K562 (cell line): ENCODE data around the gene SIX3. TPM values are rescaled to one million over a fixed set of nuclear protein-coding genes. Genes with fewer than 3 reads are reported as not detected.

ENCODE experiments used
- ATAC-seq: fragments of 200-7000 bp; cut with Tn5 transposase; 3 replicates; pipeline ENCODE4 v1.9.1; 2020; ENCODE audit warnings: moderate library complexity
- BruUV-seq: library from RNA; stranded (reverse); fragments of 400-500 nt; replicated peaks from 2 replicates; lab custom pipeline; 2021; lab: Mats Ljungman, UMichigan
- CTCF ChIA-PET: fragments of 300-600 bp; formaldehyde crosslinking; extraction: SDS; loops from one replicate; lab custom pipeline; 2021; ENCODE audit warnings: low intra/inter-chr PET ratio; lab: Yijun Ruan, JAX
- POLR2A ChIA-PET: fragments of 300-600, 350-650 bp; sonication (Branson Sonifier 250); formaldehyde crosslinking; extraction: SDS; loops from one replicate; lab custom pipeline; 2021; ENCODE audit warnings: antibody characterized with exemption, inconsistent platforms; lab: Yijun Ruan, JAX
- DNase-seq, 4 experiments: peaks; one replicate each; pipeline versions ENCODE4 v3.0.0 to v3.0.0-alpha.2; 2011 to 2018; ENCODE audit warnings: low spot score in 3 of 4, mixed read lengths in 3 of 4; ENCODE audit errors: extremely low read depth in 1 of 4
- FAIRE-seq: peaks from 2 replicates; lab custom pipeline; 2011; peaks lifted over from hg19 to GRCh38; lab: Jason Lieb, UNC
- H2AFZ ChIP-seq: 2 replicates; pipeline ENCODE4 v1.6.0; 2011; ENCODE audit warnings: low read depth, low read length, control low read depth, inconsistent platforms
- H3K27ac ChIP-seq: fragments of 200-600 bp; 3 replicates; pipeline ENCODE4 v1.8.0; 2011; ENCODE audit warnings: low read depth, mild to moderate bottlenecking, control low read depth, inconsistent platforms, low read length, moderate library complexity, mixed read lengths; ENCODE audit errors: extremely low read depth
- H3K27me3 ChIP-seq, 2 experiments: fragments of 300-600 bp in 1 of 2; 2 replicates in 1 of 2; 3 replicates in 1 of 2; pipeline versions ENCODE4 v1.6.0 to v1.8.0; 2011; ENCODE audit warnings: inconsistent platforms in 2 of 2, low read length in 2 of 2, mild to moderate bottlenecking in 1 of 2, mixed read lengths in 1 of 2, moderate library complexity in 1 of 2; ENCODE audit not compliant: control insufficient read depth in 2 of 2, insufficient read depth in 2 of 2
- H3K36me3 ChIP-seq: fragments of 300-600 bp; 3 replicates; pipeline ENCODE4 v1.8.0; 2011; ENCODE audit warnings: mild to moderate bottlenecking, low read length, inconsistent platforms; ENCODE audit not compliant: control insufficient read depth, insufficient read depth
- H3K4me1 ChIP-seq, 2 experiments: fragments of 200-600 bp in 1 of 2; replicated peaks in 1 of 2; 2 replicates in 1 of 2; 3 replicates in 1 of 2; pipeline versions ENCODE4 v1.5.1 to v1.8.0; 2011; ENCODE audit warnings: inconsistent platforms in 2 of 2, low read length in 2 of 2, mild to moderate bottlenecking in 1 of 2, mixed read lengths in 1 of 2, moderate library complexity in 1 of 2; ENCODE audit not compliant: control insufficient read depth in 2 of 2, insufficient read depth in 2 of 2
- H3K4me2 ChIP-seq: 2 replicates; pipeline ENCODE4 v1.6.1; 2011; ENCODE audit warnings: low read length, control low read depth, inconsistent platforms, mixed read lengths; ENCODE audit not compliant: insufficient read depth
- H3K4me3 ChIP-seq: fragments of 200-600 bp; sonication (generic), shearing (Covaris generic); 2 replicates; pipeline ENCODE4 v1.5.1; 2016; ENCODE audit warnings: control low read depth, inconsistent platforms
- H3K79me2 ChIP-seq: fragments of 200-600 bp; 3 replicates; pipeline ENCODE4 v1.8.0; 2011; ENCODE audit warnings: low read length, inconsistent platforms; ENCODE audit not compliant: control insufficient read depth, insufficient read depth
- H3K9ac ChIP-seq, 2 experiments: 2 replicates each; pipeline versions ENCODE4 v1.6.0 to v1.6.1; 2011; ENCODE audit warnings: low read depth in 2 of 2, low read length in 2 of 2, control low read depth in 1 of 2, inconsistent platforms in 1 of 2, mild to moderate bottlenecking in 1 of 2, mixed read lengths in 1 of 2; ENCODE audit not compliant: insufficient read depth in 1 of 2
- H3K9me1 ChIP-seq: one replicate; pipeline ENCODE4 v1.6.0; 2011; ENCODE audit warnings: inconsistent platforms, mild to moderate bottlenecking, low read length, moderate library complexity; ENCODE audit not compliant: control insufficient read depth, insufficient read depth
- H3K9me3 ChIP-seq: replicated peaks from 2 replicates; pipeline ENCODE4 v1.5.1; 2011; ENCODE audit warnings: low read depth, low read length, inconsistent platforms; ENCODE audit not compliant: control insufficient read depth, insufficient read depth
- H4K20me1 ChIP-seq: replicated peaks from 2 replicates; pipeline ENCODE4 v1.6.1; 2011; ENCODE audit warnings: low read length, inconsistent platforms, mixed read lengths; ENCODE audit not compliant: control insufficient read depth, insufficient read depth
- KDM5B ChIP-seq: fragments of 200-600 bp; sonication (generic); IDR thresholded peaks from 2 replicates; pipeline ENCODE4 v1.6.1; 2012; ENCODE audit warnings: low read depth, mild to moderate bottlenecking, moderate library complexity, low read length, control low read depth, inconsistent platforms; ENCODE audit not compliant: insufficient replicate concordance
- MCM2 ChIP-seq: fragments of 450-650 bp; IDR thresholded peaks from 2 replicates; pipeline ENCODE4 v1.6.1; 2017; ENCODE audit warnings: low read depth, mild to moderate bottlenecking
- NFIX ChIP-seq: fragments of 250-450 bp; sonication (Bioruptor Pico); IDR thresholded peaks from 2 replicates; pipeline ENCODE4 v1.4.0; 2020; ENCODE audit warnings: low read depth, mild to moderate bottlenecking, moderate library complexity
- ZNF217 ChIP-seq: sonication (generic); formaldehyde crosslinking; IDR thresholded peaks from 2 replicates; pipeline ENCODE4 v1.8.0; 2022; ENCODE audit warnings: mild to moderate bottlenecking, missing genetic modification reagents
- ZNF695 ChIP-seq: fragments of 450-650 bp; formaldehyde crosslinking; IDR thresholded peaks from 2 replicates; pipeline ENCODE4 v1.4.0; 2020; ENCODE audit warnings: mild to moderate bottlenecking, moderate library complexity
- WGBS: fragments of 100-300 bp; shearing (Covaris generic); methylation state at CpG from one replicate; pipeline ENCODE4 v1.1.6; 2016; ENCODE audit warnings: low coverage, mixed read lengths; ENCODE audit not compliant: insufficient coverage; ENCODE audit errors: missing lambda C conversion rate; 5-methylcytosine and 5-hydroxymethylcytosine counted together
- in situ Hi-C: fragments of 300-500 bp; cut with MboI; formaldehyde crosslinking; loops from 4 replicates; pipeline ENCODE4 v1.15.0; 2018; ENCODE audit warnings: inconsistent platforms, mixed read lengths
- intact Hi-C: fragments of 100-400 bp; cut with micrococcal nuclease; formaldehyde crosslinking; loops from 2 replicates; pipeline ENCODE4 v1.14.2; 2022
- polyA plus RNA-seq, 8 experiments: library from polyadenylated mRNA; depleted of rRNA in 4 of 8; stranded (reverse) in 5 of 8; unstranded in 3 of 8; fragments of >200 nt; fragmentation: Nextera tagmentation in 2 of 8; fragmentation: Illumina TruSeq in 1 of 8; extraction: Ambion mirVana in 2 of 8; extraction: Trizol in 1 of 8; gene quantifications; 2 replicates each; pipeline versions ENCODE4 v1.2.1 to v1.2.3, GENCODE V29; 2011 to 2014; ENCODE audit warnings: inconsistent platforms in 1 of 8, missing spikeins in 1 of 8
- total RNA-seq, 7 experiments: library from RNA; depleted of rRNA in 6 of 7; stranded (reverse); fragments of >200 nt in 6 of 7; fragmentation: Illumina TruSeq in 2 of 7; extraction: Trizol in 2 of 7; gene quantifications; 2 replicates each; pipeline versions ENCODE4 v1.2.1 to v1.2.3, GENCODE V29; 2011 to 2021; ENCODE audit warnings: low replicate concordance in 1 of 7

The SIX3 gene
- total and polyA plus RNA-seq, 9 of the 15 experiments (the other 6 are each of a cell fraction or from before 2014, with no cell fraction given) = not detected

GRCh38 chr2:44940049-44940494, 1.4 kb upstream of the SIX3 start:
- 16% methylated on average over 14 of the region's 14 CpGs for WGBS
- H3K36me3 ChIP-seq = no peaks in the 10 kb centered on the region
- CTCF ChIA-PET = no interaction called here
- H3K27ac ChIP-seq = no peak overlapping the region
- in situ Hi-C loops (loop anchor here (10.0 kb wide), 1 partner anchor 455 kb away; no protein-coding TSS in a partner anchor), intact Hi-C loops (no loop called here)
- peaks cover 0 to 20% of the 10 kb centered on the region in 2 experiments; a peak in 2 of 5 replicates for H3K4me1 ChIP-seq
- peaks cover 34 to 83% of the 10 kb centered on the region in 2 experiments; a peak in 3 of 5 replicates for H3K27me3 ChIP-seq
- no peaks in the 10 kb centered on the region for H3K9me3 ChIP-seq
- no peak overlapping the region for H3K4me3 ChIP-seq
- no peak for ATAC-seq
- no peaks in the 10 kb centered on the region for H4K20me1 ChIP-seq
- no peak for DNase-seq
- no peak overlapping the region for H3K9ac ChIP-seq
- H3K4me2 ChIP-seq = no peak overlapping the region
- no peak for FAIRE-seq
- no peak overlapping the region for H2AFZ ChIP-seq
- BruUV-seq = no TSS peak
- no peaks in the 10 kb centered on the region for H3K79me2 ChIP-seq
- no peaks in the 10 kb centered on the region for H3K9me1 ChIP-seq
- POLR2A ChIA-PET = no interaction called here
- TF ChIP-seq NFIX (CRISPR knock-in tag) (no peak), ZNF695 (CRISPR knock-in tag) (no peak)

- H3K4me2 ChIP-seq = no peak overlapping the region
- no peaks in the 10 kb centered on the region for H3K79me2 ChIP-seq
- intact Hi-C loops = no loop called here
- H3K9me3 ChIP-seq = no peaks in the 10 kb centered on the region
- WGBS = under 1% methylated on average over 22 of the region's 25 CpGs
- no peak overlapping the region for H3K9ac ChIP-seq
- no peak for ATAC-seq
- POLR2A ChIA-PET = no interaction called here
- no peak overlapping the region for H3K4me3 ChIP-seq
- H3K27me3 ChIP-seq = peaks cover 30 to 81% of the 10 kb centered on the region in 2 experiments; a peak in 3 of 5 replicates
- H3K4me1 ChIP-seq = peaks cover 0 to 16% of the 10 kb centered on the region in 2 experiments; a peak in 3 of 5 replicates
- CTCF ChIA-PET = no interaction called here
- DNase-seq = no peak
- TF ChIP-seq MCM2 (no peak), ZNF217 (CRISPR knock-in tag) (no peak), KDM5B (no peak)
- in situ Hi-C loops = loop anchor here (10.0 kb wide), 1 partner anchor 456 kb away; no protein-coding TSS in a partner anchor
- BruUV-seq = no TSS peak
- H3K27ac ChIP-seq = no peak overlapping the region
- no peak for FAIRE-seq
- no peaks in the 10 kb centered on the region for H3K9me1 ChIP-seq
- no peaks in the 10 kb centered on the region for H3K36me3 ChIP-seq
- no peak overlapping the region for H2AFZ ChIP-seq
- no peaks in the 10 kb centered on the region for H4K20me1 ChIP-seq
Measured at GRCh38 chr2:44940732-44941464, 604 bp upstream of the SIX3 start.
